Kidney glomerular epithelial cell (primary cell): ENCODE data around the gene POU2AF1.

ENCODE experiments used
- DNase-seq: peaks from one replicate; lab custom pipeline; 2025; lab: John Stamatoyannopoulos, UW

Gene POU2AF1

GRCh38 chr11:111310723-111311122 is 68.4 kb downstream of the POU2AF1 start:
- DNase-seq = no peak

- DNase-seq = no peak
Observed at GRCh38 chr11:111310088-111310487, 69.0 kb downstream of the POU2AF1 start.

GRCh38 chr11:111309215-111309915 is 69.7 kb downstream of the POU2AF1 start:
- DNase-seq = no peak

GRCh38 chr11:111308140-111308539 is 70.9 kb downstream of the POU2AF1 start:
- no peak for DNase-seq

- no peak for DNase-seq
Observed at GRCh38 chr11:111307472-111308108, 71.5 kb downstream of the POU2AF1 start.

- no peak for DNase-seq
Observed at GRCh38 chr11:111306321-111306720, 72.8 kb downstream of the POU2AF1 start.

DNA sequence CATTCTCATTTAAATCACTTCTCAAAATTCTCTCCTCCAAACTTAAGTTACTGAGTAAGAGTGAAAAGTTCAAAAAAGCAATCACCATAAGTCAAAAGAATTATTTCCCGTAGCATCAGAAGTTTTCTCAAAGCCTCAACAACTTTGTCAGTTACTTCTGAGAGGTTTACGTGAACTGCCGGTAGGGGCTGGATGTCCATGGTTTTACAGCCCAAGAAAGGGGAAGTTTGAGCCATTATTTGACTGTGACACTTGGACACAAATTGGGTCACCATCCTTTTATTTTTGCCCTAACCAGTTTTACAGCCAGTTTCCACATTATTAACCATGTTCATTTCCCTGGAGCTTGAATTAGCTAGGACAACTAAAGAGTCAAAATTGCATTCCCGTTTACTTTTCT is 73.2 kb downstream of the POU2AF1 start:
- DNase-seq = no peak

GRCh38 chr11:111305162-111305802 is 73.8 kb downstream of the POU2AF1 start:
- no peak for DNase-seq

DNA sequence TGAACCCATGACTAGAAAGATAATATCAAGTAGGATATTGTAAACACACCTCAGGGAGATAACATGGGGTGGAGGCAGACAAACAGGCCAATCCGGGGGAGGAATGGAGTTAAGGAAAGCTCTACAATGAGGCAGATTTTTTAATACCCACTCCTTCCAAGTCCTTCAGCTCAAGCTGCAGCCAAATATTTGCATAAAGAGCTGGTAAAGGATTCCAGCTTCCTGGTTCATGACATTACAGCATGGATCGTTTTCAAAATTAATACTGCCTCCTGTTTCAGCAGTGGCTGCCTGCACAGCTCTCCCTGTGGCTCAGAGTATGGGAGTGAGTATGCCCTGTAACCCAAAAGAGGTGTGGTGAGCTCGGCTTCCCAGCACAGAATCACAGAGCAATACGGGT is 75.6 kb downstream of the POU2AF1 start:
- DNase-seq = no peak

DNA sequence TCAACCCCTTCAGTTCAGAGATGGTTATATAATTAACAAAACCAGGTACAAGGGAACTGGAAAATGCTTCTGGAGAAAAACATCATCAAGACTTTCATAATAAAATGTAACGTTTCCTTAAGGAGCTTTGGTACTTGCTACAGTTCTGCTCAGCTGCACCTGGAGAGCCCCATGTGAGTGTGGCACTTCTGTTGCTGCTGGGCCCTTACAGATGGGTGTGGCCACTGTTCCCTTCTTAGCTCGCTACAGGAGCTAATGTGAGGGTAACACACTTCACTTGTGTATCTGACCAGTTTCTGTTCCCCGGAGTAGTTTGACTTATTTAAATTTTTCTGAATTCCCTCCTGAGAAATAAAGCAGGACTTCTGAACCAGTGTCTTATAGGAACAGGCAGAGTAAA is 76.8 kb downstream of the POU2AF1 start:
- no peak for DNase-seq
